Stimulated activated CD4-positive, alpha-beta T cell treated with anti-CD3 and anti-CD28 coated beads, Interleukin-1b, Interleukin-23, amount 100 ng/mL, for 24 hours (primary cell): ENCODE results near the gene PI4KA.
"Not testable (repeated sequence)": the region's sequence is repeated elsewhere in the genome, so short reads cannot be mapped to it uniquely, and the experiment has no call there.

Experiments
- DNase-seq, 4 experiments: peaks; one replicate each; pipeline ENCODE4 v3.0.0-alpha.2; 2020; ENCODE audit warnings: low read depth in 4 of 4, low spot score in 1 of 4

PI4KA gene

DNA sequence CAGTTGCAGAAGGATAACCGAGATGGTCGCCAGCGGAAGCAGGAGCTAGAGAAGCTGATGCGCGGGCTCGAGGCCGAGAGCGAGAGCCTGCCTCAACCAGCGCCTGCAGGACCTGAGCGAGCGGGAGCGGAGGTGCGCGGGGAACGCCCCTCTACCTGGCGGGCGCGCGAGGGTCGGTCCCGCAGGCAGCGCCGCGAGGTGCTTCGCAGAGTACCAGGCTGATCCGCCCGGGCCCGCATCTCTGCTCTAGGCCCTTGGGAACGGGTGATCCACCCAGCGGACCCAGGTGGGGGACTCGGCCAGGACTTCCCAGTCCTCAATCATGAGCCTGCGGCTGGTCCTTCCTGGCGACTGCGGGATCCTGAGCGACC lies 156.5 kb downstream of the PI4KA start:
- not testable (repeated sequence) for DNase-seq

DNA sequence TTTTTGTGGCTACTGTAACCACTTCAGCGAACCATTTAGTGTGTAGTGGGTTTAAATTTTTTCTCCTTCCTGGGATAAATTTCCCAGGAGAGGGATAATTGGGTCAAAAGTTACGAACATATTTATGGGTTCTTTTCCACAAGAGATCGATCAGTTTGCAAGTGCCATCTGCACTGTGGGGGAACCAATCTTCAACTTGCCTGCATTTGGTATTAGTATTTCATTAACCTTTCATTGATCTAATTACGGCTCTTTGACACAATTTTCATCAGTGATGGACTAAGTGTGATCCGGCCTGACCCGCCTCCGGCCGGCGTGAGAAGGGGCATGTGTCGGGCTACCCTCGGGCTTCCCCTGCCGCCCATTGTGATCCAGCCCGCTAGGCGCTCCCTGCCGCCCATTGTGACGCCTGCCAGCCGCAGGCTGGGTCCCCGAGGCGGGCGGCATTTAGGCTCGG lies 156.9 kb downstream of the PI4KA start:
- not testable (repeated sequence) for DNase-seq

DNA sequence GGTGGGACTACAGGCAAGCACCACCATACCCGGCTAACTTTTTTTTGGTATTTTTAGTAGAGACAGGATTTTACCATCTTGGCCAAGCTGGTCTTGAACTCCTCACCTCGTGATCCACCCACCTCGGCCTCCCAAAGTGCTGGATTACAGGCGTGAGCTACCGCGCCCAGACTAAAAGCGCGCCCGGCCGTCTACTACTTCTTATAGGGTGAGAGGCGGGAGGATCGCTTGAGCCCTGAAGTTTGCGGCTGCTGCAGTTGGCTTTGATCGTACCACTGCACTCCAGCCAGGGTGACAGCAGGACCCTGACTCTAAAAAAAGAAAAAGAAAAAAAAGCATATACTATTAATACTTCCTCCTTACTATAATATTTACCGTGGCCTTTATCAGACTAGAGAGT lies 158.3 kb downstream of the PI4KA start:
- not testable (repeated sequence) for DNase-seq

DNA sequence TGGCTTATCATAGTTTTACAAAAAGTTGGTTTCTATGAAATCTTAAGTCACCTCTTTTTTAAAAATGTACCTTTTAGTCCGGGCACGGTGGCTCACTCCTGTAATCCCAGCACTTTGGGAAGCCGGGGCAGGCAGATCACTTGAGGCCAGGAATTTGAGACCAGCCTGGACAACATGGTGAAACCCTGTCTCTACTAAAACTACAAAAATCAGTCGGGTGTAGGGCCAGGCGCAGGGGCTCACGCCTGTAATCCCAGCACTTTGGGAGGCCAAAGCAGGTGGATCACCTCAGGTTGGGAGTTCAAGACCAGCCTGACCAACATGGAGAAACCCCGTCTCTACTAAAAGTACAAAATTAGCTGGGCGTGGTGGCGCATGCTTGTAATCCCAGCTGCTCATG lies 158.8 kb downstream of the PI4KA start:
- DNase-seq = not testable (repeated sequence)

DNA sequence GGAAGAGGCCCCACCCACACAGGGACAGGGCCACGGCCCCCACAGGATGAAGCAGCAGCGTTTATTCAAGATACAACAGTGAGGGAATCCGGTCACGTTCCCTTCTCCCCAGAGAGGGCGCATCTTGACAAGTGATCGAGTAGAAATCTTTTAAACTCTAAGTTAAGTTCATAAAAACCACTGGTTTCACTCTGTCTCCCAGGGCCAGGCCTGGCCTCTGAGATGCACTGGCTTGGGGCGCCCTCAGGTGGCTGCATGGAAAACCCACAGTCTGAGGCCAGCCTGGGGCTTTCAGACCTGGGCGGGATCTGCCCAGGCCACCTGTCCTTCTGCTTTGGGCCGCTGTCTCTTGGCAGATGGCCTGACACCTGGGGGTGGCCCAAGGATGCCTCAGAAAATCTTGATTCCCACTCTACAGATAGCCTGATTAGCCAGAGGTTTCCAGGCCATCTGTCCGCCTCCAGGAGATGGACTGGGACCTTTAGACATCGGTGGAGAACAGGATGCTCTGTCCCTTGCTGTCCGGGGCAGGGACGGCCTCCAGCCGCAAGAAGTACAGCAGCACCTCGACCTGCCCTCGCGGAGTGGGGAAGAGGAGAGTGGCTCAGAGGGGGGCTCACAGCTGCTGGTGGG lies 161.0 kb downstream of the PI4KA start:
- DNase-seq = peak in 3 of 4 experiments; percentile 32 to 57 (median 53)

DNA sequence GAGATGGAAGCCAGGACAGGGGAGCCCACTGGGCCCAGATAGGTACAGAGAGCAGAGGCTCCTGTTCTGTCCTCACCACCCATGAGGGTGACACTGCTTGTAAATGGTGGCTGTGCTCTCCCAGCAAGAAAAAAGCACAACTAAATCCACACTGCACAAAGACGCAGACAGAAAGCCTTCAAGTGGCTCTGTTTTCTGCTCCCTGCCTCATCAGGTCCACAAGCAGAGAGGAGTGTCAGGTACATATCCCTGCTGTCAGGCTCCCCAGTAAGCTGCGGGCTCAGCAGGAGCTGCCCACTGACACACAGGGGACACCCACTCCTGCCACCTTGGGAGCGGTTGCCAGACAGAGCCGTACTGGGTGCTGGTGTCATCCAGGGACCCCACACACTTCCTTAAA lies 162.6 kb downstream of the PI4KA start:
- not testable (repeated sequence) for DNase-seq

DNA sequence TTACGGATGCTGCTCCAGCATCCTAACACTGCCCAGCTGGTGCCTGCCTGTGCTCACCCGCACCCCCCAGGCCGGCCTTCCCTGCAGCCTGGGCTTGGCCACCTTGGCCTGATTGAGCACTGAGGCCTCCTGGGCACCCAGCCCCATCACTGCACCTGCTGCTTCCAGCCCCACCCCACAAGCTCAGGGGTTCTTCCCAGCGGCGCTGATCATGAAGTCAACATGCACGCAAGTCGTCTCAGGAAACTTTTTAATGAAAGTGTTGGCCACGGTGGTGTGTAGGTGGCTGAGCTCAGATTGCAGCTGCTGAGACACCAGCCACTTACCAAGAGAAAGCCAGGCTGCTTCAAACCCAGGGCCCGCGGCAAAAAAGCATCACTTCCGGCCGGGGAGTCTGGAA lies 163.4 kb downstream of the PI4KA start:
- not testable (repeated sequence) for DNase-seq

DNA sequence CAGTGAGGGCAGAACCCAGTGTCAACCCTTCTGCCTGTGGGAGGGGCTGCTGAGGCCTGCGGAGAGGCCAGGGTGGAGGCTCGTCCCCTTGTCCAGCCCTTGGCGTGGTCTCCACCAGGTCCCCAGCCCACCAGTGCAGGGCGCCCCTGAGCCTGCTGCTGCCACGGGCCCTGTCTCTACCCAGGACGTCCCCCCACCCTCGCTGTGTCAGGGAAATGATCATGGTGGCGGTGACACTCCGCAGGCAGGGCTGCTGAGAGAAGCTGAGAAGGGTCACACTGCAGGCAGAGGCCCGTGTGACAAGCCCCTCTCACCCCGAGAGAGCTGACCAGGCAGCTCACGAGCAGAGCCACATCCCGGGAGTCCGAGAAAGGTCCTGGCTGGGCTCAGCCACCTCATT lies 164.4 kb downstream of the PI4KA start:
- DNase-seq = not testable (repeated sequence)

DNA sequence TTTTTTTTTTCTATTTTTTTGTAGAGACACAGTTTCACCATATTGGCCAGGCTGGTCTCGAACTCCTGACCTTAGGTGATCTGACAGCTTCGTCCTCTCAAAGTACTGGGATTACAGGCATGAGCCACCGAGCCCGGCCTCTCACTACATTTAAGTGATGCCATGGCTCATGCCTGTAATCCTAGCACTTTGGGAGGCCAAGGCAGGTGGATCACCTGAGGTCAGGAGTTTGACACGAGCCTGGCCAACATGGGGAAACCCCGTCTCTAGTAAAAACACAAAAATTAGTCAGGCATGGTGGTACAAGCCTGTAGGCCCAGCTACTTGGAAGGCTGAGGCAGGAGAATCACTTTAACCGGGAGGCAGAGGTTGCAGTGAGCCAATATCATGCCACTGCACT lies 165.7 kb downstream of the PI4KA start:
- DNase-seq = not testable (repeated sequence)

DNA sequence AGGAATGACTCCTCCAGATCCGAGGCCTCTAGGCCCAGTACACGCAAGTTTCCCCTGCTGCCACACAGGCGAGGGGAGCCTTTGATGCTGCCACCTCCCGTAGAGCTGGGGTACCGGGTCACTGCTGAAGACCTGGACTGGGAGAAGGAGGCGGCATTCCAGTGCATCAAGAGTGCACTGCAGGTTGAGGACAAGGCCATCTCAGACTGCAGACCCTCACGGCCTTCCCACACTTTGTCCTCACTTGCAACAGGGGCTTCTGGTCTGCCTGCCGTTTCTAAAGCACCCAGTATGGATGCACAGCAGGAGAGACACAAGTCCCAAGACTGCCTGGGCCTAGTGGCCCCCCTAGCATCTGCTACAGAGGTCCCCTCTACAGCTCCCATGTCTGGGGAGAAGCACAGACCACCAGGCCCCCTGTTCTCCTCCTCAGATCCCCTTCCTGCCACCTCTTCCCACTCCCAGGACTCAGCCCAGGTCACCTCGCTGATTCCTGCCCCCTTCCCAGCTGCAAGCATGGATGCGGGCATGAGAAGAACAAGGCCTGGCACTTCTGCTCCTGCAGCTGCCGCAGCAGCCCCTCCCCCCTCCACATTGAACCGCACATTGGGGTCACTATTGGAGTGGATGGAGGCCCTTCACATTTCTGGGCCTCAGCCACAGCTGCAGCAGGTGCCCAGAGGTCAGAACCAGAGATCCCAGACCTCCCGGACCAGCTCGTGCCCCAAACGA lies 167.9 kb downstream of the PI4KA start:
- DNase-seq = not testable (repeated sequence)

DNA sequence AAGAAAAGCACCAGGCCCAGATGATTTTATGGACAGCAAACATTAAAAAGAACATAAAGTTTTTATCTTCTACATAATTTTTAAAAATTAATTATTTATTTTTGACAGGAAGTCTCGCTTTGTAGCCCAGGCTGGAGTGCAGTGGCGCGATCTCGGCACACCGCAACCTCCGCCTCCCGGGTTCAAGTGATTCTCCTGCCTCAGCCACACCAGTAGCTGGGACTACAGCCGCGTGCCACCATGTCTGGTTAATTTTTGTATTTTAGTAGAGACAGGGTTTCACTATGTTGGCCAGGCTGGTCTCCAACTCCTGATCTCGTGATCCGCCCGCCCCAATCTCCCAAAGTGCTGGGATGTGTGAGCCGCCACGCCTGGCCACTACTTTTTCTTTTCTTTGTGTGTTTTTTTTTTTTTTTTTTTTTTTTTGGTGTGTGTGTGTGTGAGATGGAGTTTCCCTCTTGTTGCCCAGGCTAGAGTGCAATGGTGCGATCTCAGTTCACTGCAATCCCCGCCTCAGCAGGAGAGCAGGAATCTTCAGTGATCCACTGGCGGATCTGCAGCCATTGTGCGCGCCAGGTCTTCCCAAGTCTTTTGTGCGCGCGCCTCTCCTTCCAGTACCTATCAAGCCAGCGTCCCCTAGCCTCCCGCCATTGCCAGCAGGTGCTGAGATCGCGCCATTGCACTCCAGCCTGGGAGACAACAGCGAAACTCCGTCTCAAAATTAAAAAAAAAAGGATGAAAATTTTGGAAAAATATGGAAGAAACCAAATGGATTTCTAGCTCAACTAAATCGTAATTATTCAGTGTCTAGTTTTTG lies 171.0 kb downstream of the PI4KA start:
- DNase-seq = not testable (repeated sequence)

DNA sequence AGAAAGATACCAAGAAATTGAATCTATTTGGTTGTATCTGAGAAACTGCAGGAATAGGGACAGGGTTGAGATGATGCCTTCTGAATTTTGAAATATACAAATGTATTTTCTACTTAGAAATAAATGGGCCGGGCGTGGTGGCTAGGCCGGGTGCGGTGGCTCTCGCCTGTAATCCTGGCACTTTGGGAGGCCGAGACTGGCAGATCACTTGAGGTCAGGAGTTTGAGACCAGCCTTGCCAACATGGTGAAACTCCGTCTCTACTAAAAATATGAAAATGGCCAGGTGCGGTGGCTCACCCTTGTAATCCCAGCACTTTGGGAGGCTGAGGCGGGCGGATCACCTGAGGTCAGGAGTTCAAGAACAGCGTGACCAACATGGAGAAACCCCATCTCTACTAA lies 172.8 kb downstream of the PI4KA start:
- DNase-seq = not testable (repeated sequence)

DNA sequence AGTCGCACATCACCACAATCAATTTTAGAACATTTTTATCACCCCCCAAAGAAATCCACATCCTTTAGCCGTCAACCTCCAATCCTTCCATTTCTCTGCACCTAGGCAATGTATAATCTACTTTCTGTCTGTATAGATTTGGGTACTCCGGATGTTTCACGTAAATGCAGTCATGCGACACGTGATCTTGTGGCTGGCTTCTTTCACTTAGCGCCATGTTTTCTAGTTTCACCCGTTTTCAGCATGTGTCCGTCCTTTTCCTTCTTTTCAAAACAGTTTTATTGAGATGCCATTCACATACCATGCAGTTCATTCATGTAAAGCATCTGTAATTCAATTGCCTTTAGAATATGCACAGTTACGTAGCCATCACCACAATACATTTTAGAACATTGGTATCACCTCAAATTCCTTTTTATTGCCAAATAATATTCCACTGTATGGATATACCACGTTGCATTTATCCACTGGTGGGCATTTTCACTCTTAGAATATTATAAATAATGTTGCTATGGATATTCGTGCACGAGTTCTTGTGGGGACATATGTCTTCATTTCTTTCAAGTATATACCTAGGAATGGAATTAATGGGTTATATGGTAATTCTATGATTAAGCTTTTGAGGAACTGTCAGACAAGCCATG lies 179.7 kb downstream of the PI4KA start:
- not testable (repeated sequence) for DNase-seq

DNA sequence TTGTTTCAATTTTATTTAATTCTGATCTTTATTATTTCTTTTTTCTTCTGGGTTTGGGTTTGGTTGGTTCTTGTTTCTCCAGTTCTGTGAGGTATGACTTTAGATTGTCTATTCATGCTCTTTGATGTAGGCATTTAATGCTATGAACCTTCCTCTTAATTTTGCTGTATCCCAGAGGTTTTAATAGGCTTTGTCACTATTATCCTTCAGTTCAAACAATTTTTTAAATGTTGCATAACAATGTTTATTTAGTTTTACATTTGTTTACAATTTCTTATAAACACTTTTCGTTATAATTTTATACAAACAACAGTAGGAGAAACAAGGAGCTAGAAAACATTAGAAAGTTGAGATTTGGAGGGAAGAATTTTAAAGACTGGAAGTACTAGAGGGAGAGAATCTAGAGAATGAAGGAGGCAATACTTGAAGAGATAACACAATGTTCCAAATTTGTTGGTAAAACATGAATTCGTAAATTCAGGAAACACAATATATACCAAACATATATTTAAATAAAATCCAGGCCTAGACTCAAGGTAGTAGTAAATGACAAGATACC lies 180.8 kb downstream of the PI4KA start:
- no peak for DNase-seq

DNA sequence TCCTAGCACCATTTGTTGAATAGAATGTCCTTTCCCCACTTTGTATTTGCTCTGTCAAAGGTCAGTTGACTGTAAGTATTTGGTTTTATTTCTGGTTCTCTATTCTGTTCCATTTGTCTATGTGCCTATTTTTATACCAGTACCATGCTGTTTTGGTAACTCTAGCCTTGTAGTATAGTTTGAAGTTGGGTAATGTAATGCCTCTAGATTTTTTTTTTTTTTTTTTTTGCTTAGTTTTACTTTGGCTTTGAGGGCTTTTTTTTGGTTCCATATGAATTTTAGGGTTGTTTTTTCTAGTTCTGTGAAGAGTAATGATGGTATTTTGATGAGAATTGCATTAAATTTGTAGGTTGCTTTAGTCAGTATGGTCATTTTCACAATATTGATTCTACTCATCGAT lies 183.0 kb downstream of the PI4KA start:
- DNase-seq = not testable (repeated sequence)

DNA sequence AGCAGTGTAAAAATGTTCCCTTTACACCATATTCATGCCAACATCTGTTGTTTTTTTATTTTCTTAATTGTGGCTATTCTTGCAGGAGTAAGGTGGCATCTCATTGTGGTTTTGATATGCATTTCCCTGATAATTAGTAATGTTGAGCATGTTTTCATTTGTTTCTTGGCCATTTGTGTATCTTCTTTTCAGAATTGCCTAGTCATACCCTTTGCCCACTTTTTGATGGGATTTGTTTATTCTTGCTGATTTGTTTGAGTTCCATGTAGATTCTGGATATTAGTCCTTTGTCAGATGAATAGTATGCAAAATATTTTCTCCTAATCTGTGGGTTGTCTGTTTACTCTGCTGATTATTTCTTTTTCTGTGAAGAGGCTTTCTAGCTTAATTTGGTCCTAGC lies 183.6 kb downstream of the PI4KA start:
- DNase-seq = no peak

DNA sequence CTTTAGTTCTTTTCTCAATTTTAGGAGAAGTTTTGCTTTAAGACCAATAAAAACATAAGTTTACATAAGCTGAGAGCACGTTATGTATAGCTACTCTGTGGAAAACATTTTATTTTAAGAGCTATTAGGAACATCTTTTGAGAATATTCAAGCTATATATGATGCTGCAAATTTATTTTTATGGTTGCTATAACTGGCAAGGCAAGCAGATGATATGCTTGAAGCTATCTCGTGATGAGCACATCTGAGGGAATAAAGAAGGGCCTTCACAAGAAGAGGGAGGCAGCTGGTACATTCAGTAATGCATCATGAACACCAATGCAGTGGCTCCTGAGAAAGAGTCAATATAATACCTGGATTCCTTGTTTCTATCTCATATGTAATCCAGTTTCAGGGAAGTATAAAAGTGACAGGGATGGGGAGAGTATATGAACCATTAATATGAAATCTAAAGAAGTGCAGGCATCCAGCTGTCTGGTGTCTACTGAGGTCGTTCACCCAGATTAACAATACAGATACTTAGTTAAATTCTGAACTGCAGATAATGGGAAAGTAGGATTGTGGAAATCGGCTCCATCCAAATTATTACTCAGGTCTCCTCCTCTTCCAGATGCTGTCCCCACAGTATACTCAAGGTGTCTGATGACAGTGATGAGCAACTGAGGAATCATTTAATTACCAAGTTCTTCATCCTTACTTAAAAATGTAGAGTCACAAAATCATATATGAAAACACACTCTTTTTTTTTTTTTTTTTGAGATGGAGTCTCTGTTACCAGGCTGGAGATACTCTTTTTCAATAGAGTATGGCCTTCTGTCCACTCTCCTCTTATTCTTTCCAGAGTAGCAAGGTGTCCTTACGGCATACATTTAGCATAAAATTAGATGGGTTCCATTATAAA lies 185.1 kb downstream of the PI4KA start:
- no peak for DNase-seq

DNA sequence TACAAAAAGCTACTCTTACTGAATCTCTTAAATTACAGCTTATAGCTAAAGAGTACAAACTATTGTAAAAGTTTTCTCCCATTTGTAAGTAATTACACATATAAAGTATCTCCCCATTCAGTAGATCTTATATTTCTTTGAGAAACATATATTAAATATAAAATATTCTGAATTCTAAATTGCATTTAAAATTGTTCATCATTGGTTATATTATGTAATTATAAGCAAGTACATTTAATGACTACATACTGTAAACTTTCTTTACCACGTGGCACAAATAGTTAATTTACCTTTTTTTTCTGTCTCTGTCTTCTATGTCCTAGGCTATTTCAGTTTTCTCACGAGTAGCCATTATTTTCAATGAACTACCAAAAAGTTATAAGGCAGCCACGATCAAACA lies 185.9 kb downstream of the PI4KA start:
- no peak for DNase-seq

DNA sequence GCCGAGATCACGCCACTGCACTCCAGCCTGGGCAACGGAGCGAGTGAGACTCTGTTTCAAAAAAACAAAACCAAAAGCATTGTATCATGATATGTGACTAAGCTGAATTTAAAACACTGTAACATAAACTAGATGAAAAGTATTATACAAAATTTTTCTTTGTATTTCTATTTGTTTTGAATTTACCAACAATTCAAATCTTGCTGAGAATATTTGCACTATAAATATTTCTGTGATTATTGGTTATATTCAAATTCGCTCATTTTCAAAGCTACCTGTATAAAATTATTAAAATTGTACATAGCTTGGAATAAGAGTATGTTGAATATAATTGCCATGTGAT lies 186.6 kb downstream of the PI4KA start:
- no peak for DNase-seq

DNA sequence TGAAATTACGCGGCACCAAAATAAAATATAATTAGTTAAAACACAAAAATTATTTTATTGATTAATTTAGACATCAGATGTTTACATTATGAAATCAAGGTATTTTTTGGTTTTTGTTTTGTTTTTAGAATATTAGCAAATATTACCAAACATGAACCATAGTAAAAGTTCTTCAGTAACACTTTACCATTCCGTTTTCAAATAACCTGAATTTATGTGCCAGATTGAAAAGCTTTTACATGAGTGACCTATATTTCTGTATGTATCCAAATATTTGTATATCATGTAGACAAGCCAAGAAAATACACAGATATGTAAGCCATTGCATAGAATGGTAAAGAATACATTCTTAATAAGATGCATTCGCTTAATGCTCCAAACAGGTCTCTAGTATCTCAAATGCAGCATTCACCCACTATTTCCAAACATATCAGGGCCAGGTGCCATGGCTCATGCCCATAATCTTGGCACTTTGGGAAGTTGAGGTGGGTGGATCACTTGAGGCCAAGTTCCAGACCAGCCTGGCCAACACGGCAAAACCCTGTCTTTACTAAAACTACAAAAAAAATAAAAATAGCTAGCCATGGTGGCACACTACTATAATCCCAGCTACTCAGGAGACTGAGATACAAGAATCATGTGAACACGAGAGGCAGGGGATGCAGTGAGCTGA lies 187.1 kb downstream of the PI4KA start:
- no peak for DNase-seq
